Measurements from ENCODE around the gene NR3C2. TPM values are rescaled to one million over a fixed set of nuclear protein-coding genes. Genes with fewer than 3 reads are reported as not detected.

Gene NR3C2
- polyA plus RNA-seq, 1 of the 3 experiments (the other 2 are of a cell fraction), result 0.02 TPM

DNA sequence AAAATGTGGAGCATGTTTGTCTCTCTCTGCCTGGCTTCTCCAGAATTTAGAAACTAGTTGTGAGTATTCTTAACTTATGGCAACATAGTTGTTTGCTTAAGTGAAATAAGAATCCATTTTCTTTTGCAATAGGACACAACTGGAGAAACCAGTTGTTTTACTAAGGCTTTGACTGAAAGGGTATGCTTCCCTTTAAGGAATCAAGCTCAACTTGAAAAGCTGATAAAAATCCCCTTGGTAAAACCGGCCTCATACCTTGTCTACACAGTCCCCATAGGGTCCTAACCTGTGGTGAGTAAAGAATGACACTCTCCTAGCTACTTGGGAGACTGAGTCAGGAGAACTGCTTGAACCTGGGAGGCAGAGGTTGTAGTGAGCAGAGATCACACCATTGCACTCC lies 139.8 kb downstream of the NR3C2 start:
- Histone ChIP-seq H3K79me2 (ENCODE audit: insufficient read depth) (no peaks in the 10 kb centered on the region), H2AFZ (ENCODE audit: low read depth) (no peak overlapping the region)
- CTCF ChIA-PET, result no interaction called here

GRCh38 chr4:148300877-148301276 lies 141.3 kb downstream of the NR3C2 start:
- Histone ChIP-seq H3K9me2 (no peaks in the 10 kb centered on the region), H3K9ac (no peak overlapping the region), H3K27me3 (ENCODE audit: insufficient read depth) (no peaks in the 10 kb centered on the region), H3K4me3 (ENCODE audit: low read depth in 2 of 2, low read length in 1 of 2) (no peak overlapping the region), H3F3A (replicated peaks; ENCODE audit: insufficient read depth) (no peaks in the 10 kb centered on the region), H2AFZ (ENCODE audit: low read depth) (no peak overlapping the region), H3K36me3 (replicated peaks in 1 of 2; ENCODE audit: control insufficient read depth in 1 of 2, insufficient read depth in 2 of 2, low read length in 1 of 2) (no peaks in the 10 kb centered on the region), H3K4me2 (no peak overlapping the region), H3K79me2 (ENCODE audit: insufficient read depth) (no peaks in the 10 kb centered on the region), H3K4me1 (ENCODE audit: control insufficient read depth in 1 of 2, insufficient read depth in 2 of 2, low read depth in 1 of 2, low read length in 1 of 2) (no peaks in the 10 kb centered on the region; a peak in 1 of 4 replicates), H3K9me3 (no peaks in the 10 kb centered on the region), H3K27ac (ENCODE audit: low read depth in 2 of 2, low read length in 1 of 2) (no peak overlapping the region), H4K20me1 (ENCODE audit: insufficient read depth) (no peaks in the 10 kb centered on the region)
- CTCF ChIA-PET, result no interaction called here
- no peak for DNase-seq
- 0% methylated on average over 1 of the region's 1 CpG for WGBS (ENCODE audit: low lambda C conversion rate)
- TF ChIP-seq NFIC (IDR thresholded peaks at IDR 0.05; ENCODE audit: borderline replicate concordance) (no peak), RCOR1 (IDR thresholded peaks at IDR 0.05; ENCODE audit: low read length) (no peak)
- TF ChIP-seq, protein P1, sequence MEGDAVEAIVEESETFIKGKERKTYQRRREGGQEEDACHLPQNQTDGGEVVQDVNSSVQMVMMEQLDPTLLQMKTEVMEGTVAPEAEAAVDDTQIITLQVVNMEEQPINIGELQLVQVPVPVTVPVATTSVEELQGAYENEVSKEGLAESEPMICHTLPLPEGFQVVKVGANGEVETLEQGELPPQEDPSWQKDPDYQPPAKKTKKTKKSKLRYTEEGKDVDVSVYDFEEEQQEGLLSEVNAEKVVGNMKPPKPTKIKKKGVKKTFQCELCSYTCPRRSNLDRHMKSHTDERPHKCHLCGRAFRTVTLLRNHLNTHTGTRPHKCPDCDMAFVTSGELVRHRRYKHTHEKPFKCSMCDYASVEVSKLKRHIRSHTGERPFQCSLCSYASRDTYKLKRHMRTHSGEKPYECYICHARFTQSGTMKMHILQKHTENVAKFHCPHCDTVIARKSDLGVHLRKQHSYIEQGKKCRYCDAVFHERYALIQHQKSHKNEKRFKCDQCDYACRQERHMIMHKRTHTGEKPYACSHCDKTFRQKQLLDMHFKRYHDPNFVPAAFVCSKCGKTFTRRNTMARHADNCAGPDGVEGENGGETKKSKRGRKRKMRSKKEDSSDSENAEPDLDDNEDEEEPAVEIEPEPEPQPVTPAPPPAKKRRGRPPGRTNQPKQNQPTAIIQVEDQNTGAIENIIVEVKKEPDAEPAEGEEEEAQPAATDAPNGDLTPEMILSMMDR (IDR thresholded peaks at IDR 0.05), result no peak
- POLR2A ChIA-PET, result no interaction called here

More for the DNA sequence above, 139.8 kb downstream of the NR3C2 start:
- no peak for DNase-seq
- H3K4me2 ChIP-seq, result no peak overlapping the region
- H3K27ac ChIP-seq (ENCODE audit: low read depth in 2 of 2, low read length in 1 of 2), result no peak overlapping the region
- TF ChIP-seq ELF1 (IDR thresholded peaks at IDR 0.05) (no peak), YY1 (IDR thresholded peaks at IDR 0.05; ENCODE audit: low read depth) (no peak), CHD2 (IDR thresholded peaks at IDR 0.05; ENCODE audit: low read length, partially characterized antibody) (no peak), RXRA (IDR thresholded peaks at IDR 0.05; ENCODE audit: borderline replicate concordance, low read depth) (no peak), MEF2A (IDR thresholded peaks at IDR 0.05; ENCODE audit: borderline replicate concordance, low read depth) (no peak), EP300 (IDR thresholded peaks at IDR 0.05; ENCODE audit: borderline replicate concordance in 1 of 2, low read depth in 1 of 2, low read length in 1 of 2) (no peak), MXI1 (IDR thresholded peaks at IDR 0.05; ENCODE audit: low read depth, low read length) (no peak)
- no peaks in the 10 kb centered on the region for H3K36me3 ChIP-seq (replicated peaks in 1 of 2; ENCODE audit: control insufficient read depth in 1 of 2, insufficient read depth in 2 of 2, low read length in 1 of 2)
- no peaks in the 10 kb centered on the region for H3F3A ChIP-seq (replicated peaks; ENCODE audit: insufficient read depth)
- WGBS (ENCODE audit: low lambda C conversion rate), result 6% methylated on average over 1 of the region's 1 CpG
- H3K9me2 ChIP-seq, result no peaks in the 10 kb centered on the region
- POLR2A ChIA-PET, result no interaction called here
- H3K4me1 ChIP-seq (ENCODE audit: control insufficient read depth in 1 of 2, insufficient read depth in 2 of 2, low read depth in 1 of 2, low read length in 1 of 2), result no peaks in the 10 kb centered on the region; a peak in 1 of 4 replicates
- no peak overlapping the region for H3K4me3 ChIP-seq (ENCODE audit: low read depth in 2 of 2, low read length in 1 of 2)
- no peaks in the 10 kb centered on the region for H3K27me3 ChIP-seq (ENCODE audit: insufficient read depth)
- no peaks in the 10 kb centered on the region; the same call in 1 of the 2 replicates for H3K9me3 ChIP-seq
- H3K9ac ChIP-seq, result no peak overlapping the region
- no peaks in the 10 kb centered on the region for H4K20me1 ChIP-seq (ENCODE audit: insufficient read depth)

DNA sequence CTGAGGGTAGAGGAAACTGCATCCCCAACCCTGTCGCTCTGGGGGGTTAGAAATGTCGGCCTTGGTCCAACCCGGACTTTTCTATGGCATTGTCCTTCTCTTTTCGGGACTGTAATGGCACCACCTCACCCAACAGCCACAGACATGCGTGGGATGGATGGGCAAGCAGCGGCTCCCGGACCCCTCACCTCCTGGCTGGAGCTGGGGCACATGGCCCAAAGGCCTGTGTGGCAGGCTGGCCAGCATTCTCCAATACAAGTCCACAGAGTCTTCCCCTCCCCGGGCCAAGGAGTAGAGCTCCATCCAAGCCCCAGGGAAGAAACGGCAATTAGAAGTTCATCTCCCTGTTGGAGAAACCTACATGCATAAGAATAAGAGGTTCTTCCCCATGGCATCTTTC lies 142.9 kb downstream of the NR3C2 start:
- no peaks in the 10 kb centered on the region for H4K20me1 ChIP-seq (ENCODE audit: insufficient read depth)
- no peak overlapping the region for H3K9ac ChIP-seq
- H3F3A ChIP-seq (replicated peaks; ENCODE audit: insufficient read depth), result no peaks in the 10 kb centered on the region
- no peaks in the 10 kb centered on the region for H3K9me3 ChIP-seq
- WGBS (ENCODE audit: low lambda C conversion rate), result 24% methylated on average over 7 of the region's 9 CpGs
- H3K79me2 ChIP-seq (ENCODE audit: insufficient read depth), result no peaks in the 10 kb centered on the region
- H2AFZ ChIP-seq (ENCODE audit: low read depth), result no peak overlapping the region
- POLR2A ChIA-PET, result no interaction called here
- CTCF ChIA-PET, result no interaction called here
- H3K36me3 ChIP-seq (replicated peaks in 1 of 2; ENCODE audit: control insufficient read depth in 1 of 2, insufficient read depth in 2 of 2, low read length in 1 of 2), result no peaks in the 10 kb centered on the region
- no peaks in the 10 kb centered on the region for H3K27me3 ChIP-seq (ENCODE audit: insufficient read depth)
- DNase-seq, result no peak
- H3K9me2 ChIP-seq, result no peaks in the 10 kb centered on the region
- H3K27ac ChIP-seq (ENCODE audit: low read depth in 2 of 2, low read length in 1 of 2), result no peak overlapping the region
- H3K4me2 ChIP-seq, result no peak overlapping the region
- no peaks in the 10 kb centered on the region for H3K4me1 ChIP-seq (ENCODE audit: control insufficient read depth in 1 of 2, insufficient read depth in 2 of 2, low read depth in 1 of 2, low read length in 1 of 2)
- no peak overlapping the region for H3K4me3 ChIP-seq (ENCODE audit: low read depth in 2 of 2, low read length in 1 of 2)
- TF ChIP-seq FOXM1 (IDR thresholded peaks at IDR 0.05; ENCODE audit: low read depth), result no peak
- TF ChIP-seq RCOR1 (IDR thresholded peaks at IDR 0.05; ENCODE audit: low read length), result no peak
- TF ChIP-seq MEF2A (IDR thresholded peaks at IDR 0.05; ENCODE audit: borderline replicate concordance, low read depth), result no peak
- no peak for TF ChIP-seq YY1 (IDR thresholded peaks at IDR 0.05; ENCODE audit: low read depth)
- no peak for TF ChIP-seq FOXJ3 (CRISPR knock-in tag; IDR thresholded peaks at IDR 0.05)
- no peak for TF ChIP-seq NRF1 (IDR thresholded peaks at IDR 0.05; ENCODE audit: low read depth, low read length)
- no peak for TF ChIP-seq TAF1 (IDR thresholded peaks at IDR 0.05; ENCODE audit: borderline replicate concordance, low read depth, low read length)
- no peak for TF ChIP-seq MXI1 (IDR thresholded peaks at IDR 0.05; ENCODE audit: low read depth, low read length)
- TF ChIP-seq, protein P2, sequence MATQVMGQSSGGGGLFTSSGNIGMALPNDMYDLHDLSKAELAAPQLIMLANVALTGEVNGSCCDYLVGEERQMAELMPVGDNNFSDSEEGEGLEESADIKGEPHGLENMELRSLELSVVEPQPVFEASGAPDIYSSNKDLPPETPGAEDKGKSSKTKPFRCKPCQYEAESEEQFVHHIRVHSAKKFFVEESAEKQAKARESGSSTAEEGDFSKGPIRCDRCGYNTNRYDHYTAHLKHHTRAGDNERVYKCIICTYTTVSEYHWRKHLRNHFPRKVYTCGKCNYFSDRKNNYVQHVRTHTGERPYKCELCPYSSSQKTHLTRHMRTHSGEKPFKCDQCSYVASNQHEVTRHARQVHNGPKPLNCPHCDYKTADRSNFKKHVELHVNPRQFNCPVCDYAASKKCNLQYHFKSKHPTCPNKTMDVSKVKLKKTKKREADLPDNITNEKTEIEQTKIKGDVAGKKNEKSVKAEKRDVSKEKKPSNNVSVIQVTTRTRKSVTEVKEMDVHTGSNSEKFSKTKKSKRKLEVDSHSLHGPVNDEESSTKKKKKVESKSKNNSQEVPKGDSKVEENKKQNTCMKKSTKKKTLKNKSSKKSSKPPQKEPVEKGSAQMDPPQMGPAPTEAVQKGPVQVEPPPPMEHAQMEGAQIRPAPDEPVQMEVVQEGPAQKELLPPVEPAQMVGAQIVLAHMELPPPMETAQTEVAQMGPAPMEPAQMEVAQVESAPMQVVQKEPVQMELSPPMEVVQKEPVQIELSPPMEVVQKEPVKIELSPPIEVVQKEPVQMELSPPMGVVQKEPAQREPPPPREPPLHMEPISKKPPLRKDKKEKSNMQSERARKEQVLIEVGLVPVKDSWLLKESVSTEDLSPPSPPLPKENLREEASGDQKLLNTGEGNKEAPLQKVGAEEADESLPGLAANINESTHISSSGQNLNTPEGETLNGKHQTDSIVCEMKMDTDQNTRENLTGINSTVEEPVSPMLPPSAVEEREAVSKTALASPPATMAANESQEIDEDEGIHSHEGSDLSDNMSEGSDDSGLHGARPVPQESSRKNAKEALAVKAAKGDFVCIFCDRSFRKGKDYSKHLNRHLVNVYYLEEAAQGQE (IDR thresholded peaks at IDR 0.05; ENCODE audit: low read depth, low read length), result no peak
- TF ChIP-seq GATA2 (CRISPR knock-in tag; IDR thresholded peaks at IDR 0.05), result no peak
- TF ChIP-seq, protein P3, sequence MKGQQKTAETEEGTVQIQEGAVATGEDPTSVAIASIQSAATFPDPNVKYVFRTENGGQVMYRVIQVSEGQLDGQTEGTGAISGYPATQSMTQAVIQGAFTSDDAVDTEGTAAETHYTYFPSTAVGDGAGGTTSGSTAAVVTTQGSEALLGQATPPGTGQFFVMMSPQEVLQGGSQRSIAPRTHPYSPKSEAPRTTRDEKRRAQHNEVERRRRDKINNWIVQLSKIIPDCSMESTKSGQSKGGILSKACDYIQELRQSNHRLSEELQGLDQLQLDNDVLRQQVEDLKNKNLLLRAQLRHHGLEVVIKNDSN (IDR thresholded peaks at IDR 0.05; ENCODE audit: borderline replicate concordance, low read depth), result no peak
- TF ChIP-seq RXRA (IDR thresholded peaks at IDR 0.05; ENCODE audit: borderline replicate concordance, low read depth), result no peak
- TF ChIP-seq NFIC (IDR thresholded peaks at IDR 0.05; ENCODE audit: borderline replicate concordance), result no peak

All from SK-N-SH (cell line).